NK-92 (cell line): ENCODE data around the gene GABRB1.

Experiments
- DNase-seq: peaks from one replicate; lab custom pipeline; 2025; ENCODE audit not compliant: unreplicated experiment; lab: John Stamatoyannopoulos, UW

GABRB1 gene

GRCh38 chr4:47207555-47207954 lies 176.2 kb downstream of the GABRB1 start:
- no peak for DNase-seq

DNA sequence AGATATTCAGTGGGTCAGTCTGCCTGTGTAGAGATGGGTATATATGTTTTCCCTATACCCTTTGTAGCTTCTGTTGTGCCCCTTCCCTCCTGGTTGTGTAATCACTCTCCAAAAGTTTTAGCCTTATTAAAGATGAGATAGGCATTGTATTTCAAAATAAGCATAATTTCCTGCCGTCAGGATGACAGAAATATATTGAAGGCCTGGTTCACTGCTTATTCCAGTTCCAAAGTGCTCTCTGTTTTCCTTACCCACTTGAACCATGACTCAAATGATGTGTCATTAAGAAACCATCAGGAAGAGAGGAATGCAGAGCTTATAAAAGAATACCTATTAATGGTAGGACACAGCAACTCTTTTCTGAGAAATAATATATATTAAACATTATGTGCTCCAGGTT lies 178.5 kb downstream of the GABRB1 start:
- no peak for DNase-seq

DNA sequence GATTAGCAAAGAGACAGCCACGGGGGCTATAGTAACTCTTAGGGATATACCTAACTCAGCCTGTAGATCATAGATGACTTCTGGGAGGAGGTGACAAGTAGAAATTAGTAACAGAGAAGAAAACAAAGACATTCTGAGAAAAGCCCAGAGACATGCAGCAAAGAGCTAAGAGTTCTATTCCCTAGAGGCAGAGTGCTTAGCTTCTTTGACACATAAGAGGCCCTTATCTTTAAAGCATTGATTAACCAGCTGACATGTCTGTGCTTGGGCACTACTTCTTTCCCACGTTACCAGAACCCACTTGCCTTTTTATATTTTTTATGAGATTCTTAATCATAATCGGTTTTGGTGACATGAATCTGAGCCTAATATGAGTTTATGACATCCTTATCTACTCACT lies 179.5 kb downstream of the GABRB1 start:
- DNase-seq: no peak

DNA sequence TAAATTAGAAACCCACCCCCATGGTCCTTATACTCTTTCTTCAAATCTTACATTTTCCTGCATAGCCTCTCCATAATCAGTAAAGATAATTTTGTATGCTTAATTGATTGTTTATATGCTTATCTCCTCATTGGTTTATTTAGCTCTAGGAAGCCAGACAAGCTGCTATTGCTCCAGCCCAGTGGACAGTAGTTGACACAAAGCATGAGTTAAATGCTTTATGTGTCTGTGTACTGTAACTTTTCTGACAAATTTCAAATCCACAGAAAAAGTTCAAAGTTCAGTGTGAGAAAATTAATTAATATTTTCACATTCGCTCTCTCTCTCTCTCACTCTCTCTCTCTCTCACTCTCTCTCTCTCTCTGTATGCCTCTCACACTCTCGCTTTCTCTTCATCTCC lies 181.7 kb downstream of the GABRB1 start:
- DNase-seq: no peak

- no peak for DNase-seq
These were observed 182.2 kb downstream of the GABRB1 start for GRCh38 chr4:47213539-47213938.

- DNase-seq: no peak
These were observed 182.6 kb downstream of the GABRB1 start for GRCh38 chr4:47213971-47214370.

DNA sequence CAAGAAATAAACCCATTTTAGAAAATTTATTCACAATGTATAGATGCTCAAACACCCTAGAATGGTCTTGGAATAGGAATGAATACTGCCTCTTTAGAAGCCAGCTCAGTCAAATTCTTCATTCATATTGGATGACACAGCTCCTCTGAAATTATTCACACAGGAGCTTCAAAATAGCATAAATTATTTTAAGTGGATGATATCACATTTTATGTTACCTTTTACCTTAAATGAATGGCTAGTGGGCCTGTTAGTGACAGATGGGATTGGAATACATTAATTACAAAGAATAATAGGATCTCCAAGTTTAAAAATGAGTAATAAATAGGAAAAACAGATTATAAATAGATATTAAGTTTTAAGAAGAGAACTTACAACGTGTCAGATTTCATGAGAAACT lies 184.4 kb downstream of the GABRB1 start:
- no peak for DNase-seq

- DNase-seq: no peak
These were observed 185.9 kb downstream of the GABRB1 start for GRCh38 chr4:47217291-47217690.

DNA sequence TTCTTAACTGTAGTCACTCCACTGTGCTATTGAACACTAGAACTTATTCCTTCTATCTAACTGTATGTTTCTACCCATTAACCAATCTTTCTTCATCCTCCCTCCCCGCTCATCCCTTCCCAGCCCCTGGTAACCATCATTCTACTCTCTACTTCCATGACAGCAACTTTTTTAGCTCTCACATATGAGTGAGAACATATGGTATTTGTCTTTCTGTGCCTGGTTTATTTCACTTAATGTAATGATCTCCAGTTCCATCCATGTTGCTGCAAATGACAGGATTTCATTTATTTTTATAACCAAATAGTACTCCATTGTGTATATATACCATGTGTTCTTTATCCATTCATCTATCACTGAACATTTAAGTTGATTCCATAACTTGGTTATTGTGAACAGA lies 186.5 kb downstream of the GABRB1 start:
- no peak for DNase-seq

DNA sequence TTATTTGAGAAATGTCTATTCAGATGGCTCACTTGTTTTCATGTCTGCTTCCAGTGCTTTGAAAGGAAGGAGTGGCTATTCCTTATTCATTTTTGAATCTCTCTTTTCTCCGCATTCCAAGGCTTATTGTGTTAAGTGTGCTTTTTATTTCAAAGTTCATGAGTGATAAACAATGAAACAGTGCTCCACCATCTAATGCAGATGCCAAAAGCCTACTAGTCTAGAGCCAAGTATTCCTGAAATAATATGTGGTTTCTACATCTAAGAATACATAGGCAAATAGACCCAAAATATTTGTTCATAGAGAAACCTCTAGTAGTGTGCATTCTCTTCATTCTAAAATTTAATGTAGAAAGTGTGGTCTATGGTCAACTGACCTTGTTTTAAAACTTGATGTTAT lies 187.3 kb downstream of the GABRB1 start:
- no peak for DNase-seq

GRCh38 chr4:47219586-47219985 lies 188.2 kb downstream of the GABRB1 start:
- no peak for DNase-seq

DNA sequence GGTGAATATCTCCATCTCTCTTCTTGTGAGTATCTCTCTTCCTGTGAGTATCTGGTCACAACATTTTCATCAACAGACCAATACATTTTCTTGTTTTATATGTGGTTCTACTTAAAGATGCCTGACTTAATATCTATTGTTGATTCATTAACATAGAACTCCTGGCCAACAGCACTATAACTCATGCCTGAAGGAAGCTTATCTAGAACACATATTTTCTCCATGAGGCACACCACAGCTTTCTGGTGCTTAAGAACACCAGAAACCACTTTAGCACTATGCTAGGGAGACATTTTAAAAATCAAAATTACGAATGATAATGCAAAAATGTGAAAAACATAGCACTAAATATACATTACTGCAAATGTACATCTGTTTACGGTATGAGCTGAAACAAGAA lies 190.4 kb downstream of the GABRB1 start:
- no peak for DNase-seq

- DNase-seq: no peak
These were observed 190.9 kb downstream of the GABRB1 start for GRCh38 chr4:47222276-47222675.

DNA sequence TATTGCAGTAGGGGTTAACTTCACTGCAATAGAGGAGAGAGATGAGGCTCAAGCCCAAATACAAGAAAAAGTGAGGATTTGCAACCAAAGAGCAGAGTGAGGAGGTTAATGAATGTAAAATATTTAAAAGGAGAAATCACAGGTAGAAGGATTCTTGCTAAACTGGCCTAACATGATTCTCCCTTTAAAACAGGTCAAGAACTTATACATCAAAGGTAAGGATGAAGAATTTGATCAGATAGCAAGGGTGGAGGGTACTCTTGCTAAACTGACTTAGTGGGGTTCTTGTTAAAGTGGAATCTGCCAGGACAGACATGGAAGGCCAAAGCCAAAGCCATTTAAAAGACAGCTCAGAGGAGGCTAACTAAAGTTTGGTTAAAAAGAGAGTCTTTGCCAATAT lies 193.0 kb downstream of the GABRB1 start:
- no peak for DNase-seq

GRCh38 chr4:47235721-47236120 lies 204.4 kb downstream of the GABRB1 start:
- DNase-seq: no peak

GRCh38 chr4:47238667-47239066 lies 207.3 kb downstream of the GABRB1 start:
- no peak for DNase-seq

GRCh38 chr4:47239649-47240048 lies 208.3 kb downstream of the GABRB1 start:
- no peak for DNase-seq

GRCh38 chr4:47251348-47252135 lies 220.2 kb downstream of the GABRB1 start:
- DNase-seq: no peak

- DNase-seq: no peak
These were observed 232.4 kb downstream of the GABRB1 start for GRCh38 chr4:47263721-47264120.

- DNase-seq: no peak
These were observed 239.0 kb downstream of the GABRB1 start for GRCh38 chr4:47270201-47270888.

GRCh38 chr4:47271291-47271690 lies 239.9 kb downstream of the GABRB1 start:
- DNase-seq: no peak

- DNase-seq: no peak
These were observed 243.5 kb downstream of the GABRB1 start for GRCh38 chr4:47274901-47275300.

DNA sequence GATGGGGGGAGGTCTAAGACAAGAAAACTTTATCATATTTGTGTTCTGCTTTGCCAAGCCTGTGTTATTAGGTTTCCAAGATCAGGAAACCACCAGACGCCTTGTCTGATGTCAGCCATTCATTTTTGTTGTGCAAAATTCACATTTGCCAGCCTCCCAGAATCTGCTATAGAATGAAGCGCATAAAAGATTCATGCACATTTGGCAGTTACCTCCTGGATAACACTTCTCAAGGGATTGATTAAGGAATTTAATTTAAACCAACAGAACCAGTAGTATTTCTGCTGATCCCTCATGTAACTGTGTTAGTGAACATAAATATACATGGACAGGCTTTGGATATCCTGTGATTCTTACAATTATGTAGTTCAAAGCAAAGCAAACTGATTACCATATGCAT lies 244.2 kb downstream of the GABRB1 start:
- DNase-seq: no peak
